Activated CD8-positive, alpha-beta memory T cell treated with anti-CD3 and anti-CD28 coated beads, Interleukin-2, amount 50 U/mL, for 1 hour (primary cell): ENCODE data around the gene GSAP.

Source experiments
- DNase-seq: peaks from one replicate; pipeline ENCODE4 v3.0.0-alpha.2; 2020; ENCODE audit errors: extremely low read depth

GSAP gene

GRCh38 chr7:77328669-77329068, 87.5 kb downstream of the GSAP start:
- DNase-seq = no peak

GRCh38 chr7:77327932-77328628, 88.1 kb downstream of the GSAP start:
- DNase-seq = no peak

GRCh38 chr7:77327067-77327931, 88.8 kb downstream of the GSAP start:
- no peak for DNase-seq

- DNase-seq = no peak
These were observed 90.0 kb downstream of the GSAP start for GRCh38 chr7:77326131-77326530.

GRCh38 chr7:77321300-77321699, 94.8 kb downstream of the GSAP start:
- no peak for DNase-seq

GRCh38 chr7:77320714-77321113, 95.4 kb downstream of the GSAP start:
- no peak for DNase-seq

- no peak for DNase-seq
These were observed 96.0 kb downstream of the GSAP start for GRCh38 chr7:77320137-77320536.

GRCh38 chr7:77318019-77318418, 98.1 kb downstream of the GSAP start:
- DNase-seq = no peak

- DNase-seq = no peak
These were observed 99.8 kb downstream of the GSAP start for GRCh38 chr7:77316219-77316978.

GRCh38 chr7:77315182-77315591, 101.0 kb downstream of the GSAP start:
- DNase-seq = no peak

- no peak for DNase-seq
These were observed 102.2 kb downstream of the GSAP start for GRCh38 chr7:77313876-77314480.

GRCh38 chr7:77313085-77313484, 103.1 kb downstream of the GSAP start:
- no peak for DNase-seq

- DNase-seq = no peak
These were observed 105.2 kb downstream of the GSAP start for GRCh38 chr7:77310982-77311381.

GRCh38 chr7:77309714-77310220, 106.4 kb downstream of the GSAP start:
- DNase-seq = no peak

GRCh38 chr7:77308792-77309191, 107.4 kb downstream of the GSAP start:
- no peak for DNase-seq

- DNase-seq = no peak
These were observed 109.7 kb downstream of the GSAP start for GRCh38 chr7:77306231-77307067.

- no peak for DNase-seq
These were observed 120.6 kb downstream of the GSAP start for GRCh38 chr7:77295549-77295948.

GRCh38 chr7:77293046-77293445, 123.1 kb downstream of the GSAP start:
- no peak for DNase-seq

- DNase-seq = no peak
These were observed 125.7 kb downstream of the GSAP start for GRCh38 chr7:77290425-77290824.

- DNase-seq = no peak
These were observed 126.8 kb downstream of the GSAP start for GRCh38 chr7:77289387-77289786.
